Loucy (cell line): ENCODE data around the gene ADAMTS10.

Source experiments
- CTCF ChIP-seq: fragments of 200-600 bp; sonication (generic); conservative IDR thresholded peaks from 2 replicates; pipeline ENCODE4 v1.5.1; 2014; ENCODE audit warnings: mild to moderate bottlenecking, antibody characterized with exemption, low read length
- EZH2phosphoT487 ChIP-seq: fragments of 200-600 bp; IDR thresholded peaks from 2 replicates; pipeline ENCODE4 v1.6.1; 2018; ENCODE audit warnings: antibody characterized with exemption, mild to moderate bottlenecking, moderate library complexity, borderline replicate concordance

- no peak for TF ChIP-seq CTCF
- TF ChIP-seq EZH2phosphoT487: no peak
These were observed 35.0 kb downstream of the ADAMTS10 start for GRCh38 chr19:8575467-8575997.
